ENCODE data around the gene PLXNA3. TPM values are rescaled to one million over a fixed set of nuclear protein-coding genes. Genes with fewer than 3 reads are reported as not detected.

The PLXNA3 gene
- total and polyA plus RNA-seq, 2 donors from 2014 or later: 4.9 to 40.5 TPM

- Histone ChIP-seq H3K4me3 (ENCODE audit: low read length in 3 of 3) (no peak overlapping the region), H3K9me3 (ENCODE audit: control insufficient read depth in 2 of 3, insufficient read depth in 1 of 3, low read length in 3 of 3) (no peaks in the 10 kb centered on the region), H3K4me1 (ENCODE audit: control insufficient read depth in 2 of 3, insufficient read depth in 2 of 3, low read depth in 1 of 3, low read length in 3 of 3) (no peaks in the 10 kb centered on the region), H3K9ac (ENCODE audit: low read length in 3 of 3) (no peak overlapping the region), H3K27me3 (ENCODE audit: control insufficient read depth, insufficient read depth, low read length) (no peaks in the 10 kb centered on the region), H3K27ac (ENCODE audit: low read depth in 2 of 2, low read length in 2 of 2) (no peak overlapping the region), H3K36me3 (ENCODE audit: control insufficient read depth in 2 of 3, insufficient read depth in 3 of 3, low read length in 3 of 3) (no peaks in the 10 kb centered on the region)
- FAIRE-seq: no peak
- TF ChIP-seq CTCF (IDR thresholded peaks at IDR 0.05; ENCODE audit: borderline replicate concordance, extremely low read depth, insufficient read depth): no peak
- DNase-seq: peak in 2 of 5 donors; percentile 31 to 75
- intact Hi-C loops (cut with DNase I): no loop called here
Observed at GRCh38 chrX:154460326-154460725, 2.2 kb downstream of the PLXNA3 start.

- Histone ChIP-seq H3K4me3 (ENCODE audit: low read length in 3 of 3) (no peak overlapping the region), H3K27ac (ENCODE audit: low read depth in 2 of 2, low read length in 2 of 2) (no peak overlapping the region), H3K9me3 (ENCODE audit: control insufficient read depth in 2 of 3, insufficient read depth in 1 of 3, low read length in 3 of 3) (no peaks in the 10 kb centered on the region), H3K4me1 (ENCODE audit: control insufficient read depth in 2 of 3, insufficient read depth in 2 of 3, low read depth in 1 of 3, low read length in 3 of 3) (no peaks in the 10 kb centered on the region), H3K9ac (ENCODE audit: low read length in 3 of 3) (no peak overlapping the region), H3K36me3 (ENCODE audit: control insufficient read depth in 2 of 3, insufficient read depth in 3 of 3, low read length in 3 of 3) (no peaks in the 10 kb centered on the region), H3K27me3 (ENCODE audit: control insufficient read depth, insufficient read depth, low read length) (no peaks in the 10 kb centered on the region)
- DNase-seq (no peak), FAIRE-seq (no peak)
- no peak for TF ChIP-seq CTCF (IDR thresholded peaks at IDR 0.05; ENCODE audit: borderline replicate concordance, extremely low read depth, insufficient read depth)
- intact Hi-C loops (cut with DNase I): no loop called here
Observed at GRCh38 chrX:154462396-154462795, 4.3 kb downstream of the PLXNA3 start.

GRCh38 chrX:154463611-154464220 is 5.6 kb downstream of the PLXNA3 start:
- intact Hi-C loops (cut with DNase I): no loop called here
- Histone ChIP-seq H3K9me3 (ENCODE audit: control insufficient read depth in 2 of 3, insufficient read depth in 1 of 3, low read length in 3 of 3) (no peaks in the 10 kb centered on the region), H3K9ac (ENCODE audit: low read length in 3 of 3) (no peak overlapping the region), H3K4me1 (ENCODE audit: control insufficient read depth in 2 of 3, insufficient read depth in 2 of 3, low read depth in 1 of 3, low read length in 3 of 3) (no peaks in the 10 kb centered on the region), H3K27me3 (ENCODE audit: control insufficient read depth, insufficient read depth, low read length) (no peaks in the 10 kb centered on the region), H3K36me3 (ENCODE audit: control insufficient read depth in 2 of 3, insufficient read depth in 3 of 3, low read length in 3 of 3) (no peaks in the 10 kb centered on the region), H3K27ac (ENCODE audit: low read depth in 2 of 2, low read length in 2 of 2) (no peak overlapping the region), H3K4me3 (ENCODE audit: low read length in 3 of 3) (no peak overlapping the region)
- TF ChIP-seq CTCF (IDR thresholded peaks at IDR 0.05; ENCODE audit: borderline replicate concordance, extremely low read depth, insufficient read depth): no peak
- FAIRE-seq (no peak), DNase-seq (peak in 1 of 5 donors; percentile 74)
